ENCODE results near the gene CCT3. TPM values are rescaled to one million over a fixed set of nuclear protein-coding genes. Genes with fewer than 3 reads are reported as not detected.

CCT3 gene
- polyA plus RNA-seq, 12 donors, result 119 to 268 (median 248) TPM; not detected in 1

- DNase-seq, result no peak
Measured at GRCh38 chr1:156283521-156283920, 54.6 kb downstream of the CCT3 start.

- DNase-seq, result peak; percentile 99
Measured at GRCh38 chr1:156282479-156283222, 55.4 kb downstream of the CCT3 start, which contains the start of gene SMG5. Gene SMG5 (minus strand): TSS chr1:156282825. CDS start chr1:156282680, 145 bp downstream.

- DNase-seq, result no peak
Measured at GRCh38 chr1:156281693-156282478, 56.2 kb downstream of the CCT3 start.

- DNase-seq, result no peak
Measured at GRCh38 chr1:156281281-156281680, 56.8 kb downstream of the CCT3 start.

- no peak for DNase-seq
Measured at GRCh38 chr1:156279837-156280236, 58.3 kb downstream of the CCT3 start.

- DNase-seq, result no peak
Measured at GRCh38 chr1:156276966-156277381, 61.1 kb downstream of the CCT3 start.

- no peak for DNase-seq
Measured at GRCh38 chr1:156276532-156276931, 61.6 kb downstream of the CCT3 start.

- no peak for DNase-seq
Measured at GRCh38 chr1:156270314-156270713, 67.8 kb downstream of the CCT3 start.

GRCh38 chr1:156268336-156268735 is 69.8 kb downstream of the CCT3 start:
- no peak for DNase-seq

- DNase-seq, result no peak
Measured at GRCh38 chr1:156266051-156266450, 72.0 kb downstream of the CCT3 start.

- no peak for DNase-seq
Measured at GRCh38 chr1:156263288-156263655, 74.8 kb downstream of the CCT3 start.

- DNase-seq, result no peak
Measured at GRCh38 chr1:156262461-156263287, 75.4 kb downstream of the CCT3 start.

- DNase-seq, result no peak
Measured at GRCh38 chr1:156260896-156261295, 77.2 kb downstream of the CCT3 start.

- DNase-seq, result no peak
Measured at GRCh38 chr1:156259805-156260204, 78.3 kb downstream of the CCT3 start.

Other genes starting within 250 kb of the CCT3 start
- gene LMNA, start 223.6 kb downstream of the CCT3 start, polyA plus RNA-seq (ENCODE audit: insufficient read length in 12 of 12), result 100 to 1,000 TPM; 240 to 804 (median 293) TPM
- gene SEMA4A, start 184.7 kb downstream of the CCT3 start, polyA plus RNA-seq (ENCODE audit: insufficient read length in 12 of 12), result 10 to 100 TPM in 2 of 12 donors, 1 to 10 TPM in 9, not detected in 1; 2.2 to 16.5 (median 3.4) TPM
- gene SLC25A44, start 144.2 kb downstream of the CCT3 start, polyA plus RNA-seq (ENCODE audit: insufficient read length in 12 of 12), result 10 to 100 TPM in 11 of 12 donors, not detected in 1; 10.5 to 15.8 (median 12.1) TPM
- gene PMF1, start 125.3 kb downstream of the CCT3 start, polyA plus RNA-seq (ENCODE audit: insufficient read length in 12 of 12), result 10 to 100 TPM in 11 of 12 donors, not detected in 1; 37.1 to 66.7 (median 40.6) TPM
- 1 to 10 TPM in 6 of 12 donors, under 1 TPM in 4, not detected in 2; 0.38 to 4.8 (median 1.4) TPM for gene BGLAP, start 96.1 kb downstream of the CCT3 start, polyA plus RNA-seq (ENCODE audit: insufficient read length in 12 of 12)
- 1 to 10 TPM in 11 of 12 donors, not detected in 1; 1.6 to 6.9 (median 3.6) TPM for gene PAQR6, start 90.2 kb downstream of the CCT3 start, polyA plus RNA-seq (ENCODE audit: insufficient read length in 12 of 12)
- gene SMG5, start 55.5 kb downstream of the CCT3 start, polyA plus RNA-seq (ENCODE audit: insufficient read length in 12 of 12), result 10 to 100 TPM in 11 of 12 donors, not detected in 1; 38.6 to 55.8 (median 48.6) TPM
- gene TMEM79, start 54.0 kb downstream of the CCT3 start, polyA plus RNA-seq (ENCODE audit: insufficient read length in 12 of 12), result 10 to 100 TPM in 1 of 12 donors, 1 to 10 TPM in 10, not detected in 1; 3.5 to 17.4 (median 4.2) TPM
- 10 to 100 TPM in 11 of 12 donors, not detected in 1; 12.7 to 57.9 (median 21.4) TPM for gene GLMP, start 42.6 kb downstream of the CCT3 start, polyA plus RNA-seq (ENCODE audit: insufficient read length in 12 of 12)
- under 1 TPM in 1 of 12 donors, not detected in 11; 0.27 TPM for gene VHLL, start 39.0 kb downstream of the CCT3 start, polyA plus RNA-seq (ENCODE audit: insufficient read length in 12 of 12)
- 1 to 10 TPM in 4 of 12 donors, under 1 TPM in 6, not detected in 2; 0.60 to 1.4 (median 0.89) TPM for gene TSACC, start 234 bp upstream of the CCT3 start, polyA plus RNA-seq (ENCODE audit: insufficient read length in 12 of 12)
- under 1 TPM in 1 of 12 donors, not detected in 11; 0.27 TPM for gene RHBG, start 30.9 kb upstream of the CCT3 start, polyA plus RNA-seq (ENCODE audit: insufficient read length in 12 of 12)
- 10 to 100 TPM in 11 of 12 donors, not detected in 1; 44.4 to 95.3 (median 69.1) TPM for gene MEF2D, start 162.5 kb upstream of the CCT3 start, polyA plus RNA-seq (ENCODE audit: insufficient read length in 12 of 12)
- 10 to 100 TPM in 1 of 12 donors, 1 to 10 TPM in 10, not detected in 1; 4.6 to 15.7 (median 7.9) TPM for gene IQGAP3, start 234.3 kb upstream of the CCT3 start, polyA plus RNA-seq (ENCODE audit: insufficient read length in 12 of 12)
- gene TTC24, start 241.4 kb upstream of the CCT3 start, polyA plus RNA-seq (ENCODE audit: insufficient read length in 12 of 12), result under 1 TPM in 8 of 12 donors, not detected in 4; 0.19 to 0.70 (median 0.29) TPM